BE2C (cell line): Measurements from ENCODE around the gene TALDO1.

Source experiments
- DNase-seq: peaks from one replicate; pipeline ENCODE4 v3.0.0-alpha.2; 2020
- H3K27me3 ChIP-seq: fragments of 250-450 bp; sonication (Bioruptor Pico); 2 replicates; pipeline ENCODE4 v1.5.1; 2020; ENCODE audit warnings: mild to moderate bottlenecking
- H3K36me3 ChIP-seq: fragments of 250-450 bp; sonication (Bioruptor Pico); 2 replicates; pipeline ENCODE4 v1.5.1; 2020; ENCODE audit warnings: mild to moderate bottlenecking
- H3K4me1 ChIP-seq: fragments of 250-450 bp; sonication (Bioruptor Pico); 2 replicates; pipeline ENCODE4 v1.5.1; 2020
- H3K4me3 ChIP-seq: 2 replicates; pipeline ENCODE4 v1.5.1; 2011; ENCODE audit warnings: low read depth, low read length
- H3K9me3 ChIP-seq: fragments of 250-450 bp; sonication (Bioruptor Pico); 2 replicates; pipeline ENCODE4 v1.5.1; 2020
- TF ChIP-seq, protein P1 (sequence below): IDR thresholded peaks from 2 replicates; pipeline ENCODE4 v1.5.1; 2012; ENCODE audit warnings: mild to moderate bottlenecking, low read depth, low read length

TALDO1 gene

DNA sequence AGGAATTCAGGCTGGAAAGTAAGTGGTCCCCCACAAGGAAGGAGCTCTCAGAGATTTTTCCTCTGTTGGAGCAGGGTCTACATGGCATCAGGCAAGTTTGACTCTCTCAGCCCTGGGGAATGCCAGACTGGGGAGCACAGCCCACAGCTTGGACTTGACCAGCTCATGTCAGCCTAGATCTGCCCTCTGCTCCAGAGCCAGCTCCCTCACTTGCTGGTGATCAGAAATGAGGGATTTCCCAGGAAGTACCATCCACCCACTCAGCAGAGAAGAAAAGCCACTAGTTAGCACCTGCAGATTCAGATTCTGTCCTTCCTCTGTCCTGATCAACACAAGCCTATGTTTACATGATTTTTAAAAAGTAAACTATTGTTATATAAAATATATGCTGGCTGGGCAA lies 13.0 kb downstream of the TALDO1 start:
- H3K4me1 ChIP-seq = no peaks in the 10 kb centered on the region
- TF ChIP-seq, protein P1, sequence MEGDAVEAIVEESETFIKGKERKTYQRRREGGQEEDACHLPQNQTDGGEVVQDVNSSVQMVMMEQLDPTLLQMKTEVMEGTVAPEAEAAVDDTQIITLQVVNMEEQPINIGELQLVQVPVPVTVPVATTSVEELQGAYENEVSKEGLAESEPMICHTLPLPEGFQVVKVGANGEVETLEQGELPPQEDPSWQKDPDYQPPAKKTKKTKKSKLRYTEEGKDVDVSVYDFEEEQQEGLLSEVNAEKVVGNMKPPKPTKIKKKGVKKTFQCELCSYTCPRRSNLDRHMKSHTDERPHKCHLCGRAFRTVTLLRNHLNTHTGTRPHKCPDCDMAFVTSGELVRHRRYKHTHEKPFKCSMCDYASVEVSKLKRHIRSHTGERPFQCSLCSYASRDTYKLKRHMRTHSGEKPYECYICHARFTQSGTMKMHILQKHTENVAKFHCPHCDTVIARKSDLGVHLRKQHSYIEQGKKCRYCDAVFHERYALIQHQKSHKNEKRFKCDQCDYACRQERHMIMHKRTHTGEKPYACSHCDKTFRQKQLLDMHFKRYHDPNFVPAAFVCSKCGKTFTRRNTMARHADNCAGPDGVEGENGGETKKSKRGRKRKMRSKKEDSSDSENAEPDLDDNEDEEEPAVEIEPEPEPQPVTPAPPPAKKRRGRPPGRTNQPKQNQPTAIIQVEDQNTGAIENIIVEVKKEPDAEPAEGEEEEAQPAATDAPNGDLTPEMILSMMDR = no peak
- H3K36me3 ChIP-seq = peaks cover 37% of the 10 kb centered on the region
- H3K4me3 ChIP-seq = no peak overlapping the region
- H3K9me3 ChIP-seq = no peaks in the 10 kb centered on the region
- DNase-seq = no peak
- H3K27me3 ChIP-seq = no peaks in the 10 kb centered on the region

DNA sequence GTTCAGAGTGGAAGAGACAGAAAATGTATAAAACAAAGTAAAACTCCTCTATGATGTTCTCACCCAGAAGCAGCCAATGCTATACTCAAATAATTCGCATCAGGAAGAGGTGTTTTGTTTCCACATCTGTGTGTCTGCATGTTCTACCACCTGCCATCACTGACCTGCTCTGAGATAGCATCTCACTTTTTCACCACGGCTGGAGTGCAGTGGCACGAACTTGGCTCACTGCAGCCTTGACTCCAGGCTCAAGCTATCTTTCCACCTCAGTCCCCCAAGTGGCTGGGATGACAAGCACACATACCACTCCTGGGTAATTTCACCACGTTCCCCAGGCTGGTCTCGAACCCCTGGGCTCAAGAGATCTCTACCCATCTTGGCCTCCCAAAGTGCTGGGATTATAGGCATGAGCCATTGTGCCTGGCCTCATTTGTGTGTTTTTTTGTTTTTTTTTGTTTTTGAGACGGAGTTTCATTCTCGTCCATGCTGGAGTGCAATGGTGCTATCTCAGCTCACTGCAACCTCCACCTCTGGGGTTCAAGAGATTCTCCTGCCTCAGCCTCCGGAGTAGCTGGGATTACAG lies 14.4 kb downstream of the TALDO1 start:
- TF ChIP-seq, protein P1 = no peak
- no peaks in the 10 kb centered on the region for H3K4me1 ChIP-seq
- H3K27me3 ChIP-seq = no peaks in the 10 kb centered on the region
- H3K36me3 ChIP-seq = peaks cover 43% of the 10 kb centered on the region
- DNase-seq = no peak
- no peaks in the 10 kb centered on the region for H3K9me3 ChIP-seq
- no peak overlapping the region for H3K4me3 ChIP-seq

DNA sequence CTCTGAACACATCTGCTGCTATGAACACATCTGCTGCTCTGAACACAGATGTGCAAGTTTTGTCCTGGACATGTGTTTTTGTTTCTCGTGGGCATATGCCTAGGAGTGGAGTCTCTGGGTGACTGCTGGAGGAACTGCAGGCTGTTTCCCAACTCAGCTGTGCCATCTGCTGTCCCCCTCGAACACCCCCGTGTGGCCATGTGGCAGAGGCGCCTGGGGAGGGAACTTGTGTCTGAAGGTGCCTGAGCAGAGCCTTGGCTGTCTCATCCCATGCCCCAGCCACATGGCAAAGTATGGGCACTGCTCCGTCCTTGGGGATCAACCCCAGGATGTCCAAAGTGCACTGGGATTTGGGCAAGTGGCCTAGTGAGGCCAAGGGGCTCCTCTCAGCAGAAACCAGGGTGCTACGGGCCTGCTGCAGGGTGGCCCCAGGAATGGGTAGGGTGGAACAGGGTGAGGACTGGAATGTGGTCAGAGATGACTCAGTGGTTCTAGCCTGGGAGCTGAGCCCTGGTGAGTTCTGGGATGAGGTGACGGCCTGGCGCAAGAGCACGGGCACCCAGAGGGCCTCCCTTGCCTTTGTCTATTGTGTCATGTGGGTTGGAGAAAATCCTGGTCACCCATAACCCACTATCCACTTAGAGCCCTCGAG lies 15.3 kb downstream of the TALDO1 start:
- no peaks in the 10 kb centered on the region for H3K4me1 ChIP-seq
- no peak overlapping the region for H3K4me3 ChIP-seq
- no peak for DNase-seq
- H3K27me3 ChIP-seq = no peaks in the 10 kb centered on the region
- no peaks in the 10 kb centered on the region for H3K9me3 ChIP-seq
- H3K36me3 ChIP-seq = peaks cover 43% of the 10 kb centered on the region
- TF ChIP-seq, protein P1 = peak; percentile 18; the same call in 1 of the 2 replicates

DNA sequence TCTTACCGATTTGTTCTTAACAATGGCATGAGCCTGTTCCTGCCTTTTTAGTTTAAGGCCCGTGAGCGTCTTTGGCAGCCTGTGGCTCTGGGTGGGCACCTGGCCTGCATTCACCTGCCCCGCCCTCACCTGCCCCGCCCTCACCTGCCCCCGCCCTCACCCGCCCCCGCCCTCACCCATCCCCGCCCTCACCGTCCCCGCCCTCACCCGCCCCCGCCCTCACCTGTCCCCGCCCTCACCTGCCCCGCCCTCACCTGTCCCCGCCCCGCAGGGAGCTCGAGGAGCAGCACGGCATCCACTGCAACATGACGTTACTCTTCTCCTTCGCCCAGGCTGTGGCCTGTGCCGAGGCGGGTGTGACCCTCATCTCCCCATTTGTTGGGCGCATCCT lies 15.8 kb downstream of the TALDO1 start:
- no peaks in the 10 kb centered on the region for H3K9me3 ChIP-seq
- peaks cover 43% of the 10 kb centered on the region for H3K36me3 ChIP-seq
- TF ChIP-seq, protein P1 = no peak
- H3K4me3 ChIP-seq = no peak overlapping the region
- no peaks in the 10 kb centered on the region for H3K27me3 ChIP-seq
- no peak for DNase-seq
- no peaks in the 10 kb centered on the region for H3K4me1 ChIP-seq

DNA sequence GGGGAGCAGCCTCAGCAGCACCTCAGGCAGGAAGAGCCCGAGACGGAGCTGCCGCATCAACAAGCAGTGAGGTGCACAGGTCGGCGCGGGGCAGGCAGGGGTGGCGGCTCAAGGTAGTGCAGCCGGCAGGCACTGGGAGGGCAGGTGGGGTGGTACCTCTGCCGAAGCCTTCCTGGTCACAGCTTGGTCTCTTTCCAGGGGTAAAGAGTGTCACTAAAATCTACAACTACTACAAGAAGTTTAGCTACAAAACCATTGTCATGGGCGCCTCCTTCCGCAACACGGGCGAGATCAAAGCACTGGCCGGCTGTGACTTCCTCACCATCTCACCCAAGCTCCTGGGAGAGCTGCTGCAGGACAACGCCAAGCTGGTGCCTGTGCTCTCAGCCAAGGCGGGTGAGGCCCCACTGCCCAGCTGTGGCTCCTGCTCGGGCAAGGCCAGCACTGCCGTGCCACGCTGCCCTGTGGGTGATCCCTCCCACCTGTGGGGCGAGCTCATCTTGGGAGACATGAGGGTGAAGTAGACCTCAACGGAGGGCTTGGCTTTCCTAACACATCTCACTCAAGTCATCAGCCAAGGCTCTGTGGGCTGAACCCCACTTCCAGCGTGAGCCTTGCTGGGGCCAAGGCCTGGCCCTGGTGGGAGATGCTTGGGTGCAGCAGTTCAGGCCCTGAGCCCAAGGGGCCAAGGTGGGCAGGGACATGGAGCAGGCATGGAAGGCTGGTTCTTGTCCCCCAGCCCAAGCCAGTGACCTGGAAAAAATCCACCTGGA lies 16.5 kb downstream of the TALDO1 start:
- Histone ChIP-seq H3K27me3 (no peaks in the 10 kb centered on the region), H3K36me3 (peaks cover 43% of the 10 kb centered on the region), H3K9me3 (no peaks in the 10 kb centered on the region), H3K4me1 (no peaks in the 10 kb centered on the region), H3K4me3 (no peak overlapping the region)
- DNase-seq = no peak
- TF ChIP-seq, protein P1 = no peak
